Upper lobe of right lung (tissue), 1 donor: ENCODE results near the gene CFAP100. TPM values are rescaled to one million over a fixed set of nuclear protein-coding genes. Genes with fewer than 3 reads are reported as not detected.
A peak's percentile ranks its signal among the peaks of the same experiment; 100 is the strongest.

Source experiments
- ATAC-seq: fragments of 200-7000 bp; cut with Tn5 transposase; one replicate; pipeline ENCODE4 v1.9.1; 2020; ENCODE audit warnings: mild to moderate bottlenecking, moderate library complexity
- DNase-seq: peaks from one replicate; pipeline ENCODE4 v3.0.0-alpha.2; 2020
- H3K27ac ChIP-seq: fragments of 200-600 bp; one replicate; pipeline ENCODE4 v1.8.0; 2022
- H3K27me3 ChIP-seq: fragments of 200-600 bp; one replicate; pipeline ENCODE4 v1.8.0; 2022; ENCODE audit warnings: mild to moderate bottlenecking
- H3K36me3 ChIP-seq: fragments of 200-600 bp; one replicate; pipeline ENCODE4 v1.8.0; 2022
- H3K4me1 ChIP-seq: fragments of 200-600 bp; one replicate; pipeline ENCODE4 v1.8.0; 2022
- H3K4me3 ChIP-seq: fragments of 200-600 bp; one replicate; pipeline ENCODE4 v1.8.0; 2022; ENCODE audit warnings: mild to moderate bottlenecking
- H3K9me3 ChIP-seq: fragments of 200-600 bp; one replicate; pipeline ENCODE4 v1.8.0; 2022
- CTCF ChIP-seq: fragments of 200-600 bp; IDR thresholded peaks from one replicate; pipeline ENCODE4 v1.8.0; 2022; ENCODE audit warnings: antibody characterized with exemption
- intact Hi-C: fragments of 100-400 bp; cut with DNase I; formaldehyde crosslinking; loops from one replicate; pipeline ENCODE4 v1.11.0; 2022
- total RNA-seq: library from RNA; stranded (reverse); fragmentation: NEBNext Ultra II Directional; extraction: Animal tissue kit (Norgen Biotek cat#: 25700); gene quantifications from one replicate; pipeline ENCODE4 v1.2.1, GENCODE V29; 2021
- donor health status: DM: no; HTN: yes; CAD: no; lungs with severe emphysema.

CFAP100 gene
- total RNA-seq, 1 donor from 2014 or later: not detected

- no peaks in the 10 kb centered on the region for H3K9me3 ChIP-seq
- no peaks in the 10 kb centered on the region for H3K4me1 ChIP-seq
- peaks cover 53% of the 10 kb centered on the region for H3K36me3 ChIP-seq
- peak; percentile 42 for DNase-seq
- H3K27me3 ChIP-seq: no peaks in the 10 kb centered on the region
- intact Hi-C loops: no loop called here
- no peak overlapping the region for H3K4me3 ChIP-seq
- TF ChIP-seq CTCF: no peak
- ATAC-seq: no peak
- H3K27ac ChIP-seq: no peak overlapping the region
Measured at GRCh38 chr3:126436826-126437717, 42.4 kb downstream of the CFAP100 start.

GRCh38 chr3:126438186-126438585 lies 43.5 kb downstream of the CFAP100 start:
- TF ChIP-seq CTCF: no peak
- Histone ChIP-seq H3K4me3 (no peak overlapping the region), H3K4me1 (no peaks in the 10 kb centered on the region), H3K27ac (no peak overlapping the region), H3K36me3 (peaks cover 53% of the 10 kb centered on the region), H3K27me3 (no peaks in the 10 kb centered on the region), H3K9me3 (no peaks in the 10 kb centered on the region)
- ATAC-seq: no peak
- DNase-seq: peak; percentile 38
- intact Hi-C loops: no loop called here

GRCh38 chr3:126438746-126439145 lies 44.0 kb downstream of the CFAP100 start:
- no peak overlapping the region for H3K27ac ChIP-seq
- H3K9me3 ChIP-seq: no peaks in the 10 kb centered on the region
- no peak for ATAC-seq
- H3K36me3 ChIP-seq: peaks cover 58% of the 10 kb centered on the region
- no peaks in the 10 kb centered on the region for H3K4me1 ChIP-seq
- DNase-seq: peak; percentile 17
- TF ChIP-seq CTCF: no peak
- intact Hi-C loops: no loop called here
- no peak overlapping the region for H3K4me3 ChIP-seq
- no peaks in the 10 kb centered on the region for H3K27me3 ChIP-seq

GRCh38 chr3:126439346-126439967 lies 44.7 kb downstream of the CFAP100 start:
- Histone ChIP-seq H3K4me3 (no peak overlapping the region), H3K4me1 (no peaks in the 10 kb centered on the region), H3K27ac (no peak overlapping the region), H3K36me3 (peaks cover 59% of the 10 kb centered on the region), H3K9me3 (no peaks in the 10 kb centered on the region), H3K27me3 (no peaks in the 10 kb centered on the region)
- DNase-seq (peak; percentile 45), ATAC-seq (no peak)
- intact Hi-C loops: no loop called here
- no peak for TF ChIP-seq CTCF

- no peaks in the 10 kb centered on the region for H3K27me3 ChIP-seq
- no peak for TF ChIP-seq CTCF
- intact Hi-C loops: no loop called here
- DNase-seq (peak; percentile 45), ATAC-seq (no peak)
- H3K4me3 ChIP-seq: no peak overlapping the region
- H3K27ac ChIP-seq: no peak overlapping the region
- peaks cover 58% of the 10 kb centered on the region for H3K36me3 ChIP-seq
- H3K4me1 ChIP-seq: no peaks in the 10 kb centered on the region
- no peaks in the 10 kb centered on the region for H3K9me3 ChIP-seq
Measured at GRCh38 chr3:126439968-126440708, 45.4 kb downstream of the CFAP100 start.
